H1 (cell line): ENCODE results near the gene ZNF423. TPM values are rescaled to one million over a fixed set of nuclear protein-coding genes. Genes with fewer than 3 reads are reported as not detected.
A peak's percentile ranks its signal among the peaks of the same experiment; 100 is the strongest.

Experiments used
- CTCF ChIA-PET: fragments of 300-600 bp; sonication (Branson Sonifier 250); formaldehyde crosslinking; loops from one replicate; lab custom pipeline; 2021; ENCODE audit not compliant: partially characterized antibody; lab: Charles Lee
- POLR2A ChIA-PET: fragments of 300-600 bp; sonication (Branson Sonifier 250); formaldehyde crosslinking; loops from one replicate; lab custom pipeline; 2021; ENCODE audit warnings: inconsistent platforms; ENCODE audit not compliant: partially characterized antibody; lab: Charles Lee
- DNase-seq, 2 experiments: peaks; one replicate each; pipeline versions ENCODE4 v3.0.0 to v3.0.0-alpha.2; 2010 to 2022; ENCODE audit warnings: low spot score in 2 of 2, low read depth in 1 of 2, mixed read lengths in 1 of 2
- FAIRE-seq: peaks from 2 replicates; lab custom pipeline; 2011; peaks lifted over from hg19 to GRCh38; lab: Jason Lieb, UNC
- H2AFZ ChIP-seq: 2 replicates; pipeline ENCODE4 v1.8.1; 2012; ENCODE audit warnings: low read length, inconsistent platforms
- H2AK5ac ChIP-seq: 2 replicates; pipeline ENCODE4 v1.6.1; 2013; ENCODE audit warnings: low read depth, low read length
- H2BK120ac ChIP-seq: replicated peaks from 2 replicates; pipeline ENCODE3; 2013; ENCODE audit warnings: low read depth, low read length, inconsistent platforms
- H2BK12ac ChIP-seq: 2 replicates; pipeline ENCODE4 v1.6.1; 2013; ENCODE audit warnings: low read depth, low read length
- H2BK15ac ChIP-seq: 2 replicates; pipeline ENCODE4 v1.6.1; 2013; ENCODE audit warnings: low read length
- H2BK20ac ChIP-seq: 2 replicates; pipeline ENCODE4 v1.6.1; 2013; ENCODE audit warnings: low read length
- H2BK5ac ChIP-seq: 2 replicates; pipeline ENCODE4 v1.6.1; 2013; ENCODE audit warnings: low read depth, low read length
- H3K14ac ChIP-seq: 2 replicates; pipeline ENCODE4 v1.6.1; 2013; ENCODE audit warnings: inconsistent platforms; ENCODE audit not compliant: insufficient read length
- H3K18ac ChIP-seq: 2 replicates; pipeline ENCODE4 v1.6.1; 2013; ENCODE audit warnings: low read length; ENCODE audit errors: extremely low read depth
- H3K23ac ChIP-seq: 2 replicates; pipeline ENCODE4 v1.6.1; 2013; ENCODE audit warnings: inconsistent platforms; ENCODE audit not compliant: insufficient read length
- H3K23me2 ChIP-seq: 2 replicates; pipeline ENCODE4 v1.6.1; 2013; ENCODE audit warnings: low read depth, low read length
- H3K27ac ChIP-seq: 2 replicates; pipeline ENCODE4 v1.6.1; 2011; ENCODE audit warnings: low read depth, low read length, inconsistent platforms
- H3K27me3 ChIP-seq, 4 experiments: replicated peaks in 1 of 4; 1 replicate in 1 of 4; 2 replicates in 3 of 4; pipeline versions ENCODE4 v1.6.1 to v1.8.1; 2011 to 2013; ENCODE audit warnings: low read length in 3 of 4, mild to moderate bottlenecking in 3 of 4, inconsistent platforms in 2 of 4, mixed read lengths in 2 of 4, moderate library complexity in 1 of 4; ENCODE audit not compliant: control insufficient read depth in 3 of 4, insufficient read depth in 3 of 4; ENCODE audit errors: extremely low read depth in 1 of 4
- H3K36me3 ChIP-seq, 4 experiments: 2 replicates each; pipeline versions ENCODE4 v1.6.1 to v1.8.1; 2011 to 2013; ENCODE audit warnings: mild to moderate bottlenecking in 4 of 4, low read length in 3 of 4, moderate library complexity in 2 of 4, control low read depth in 1 of 4, inconsistent platforms in 1 of 4; ENCODE audit not compliant: insufficient read depth in 4 of 4, control insufficient read depth in 2 of 4
- H3K4ac ChIP-seq: replicated peaks from 2 replicates; pipeline ENCODE3; 2013; ENCODE audit warnings: low read length, low read depth, mixed read lengths, inconsistent platforms; ENCODE audit not compliant: insufficient read length
- H3K4me1 ChIP-seq, 4 experiments: replicated peaks in 1 of 4; 1 replicate in 1 of 4; 2 replicates in 3 of 4; pipeline versions ENCODE4 v1.6.1 to v1.8.1; 2011 to 2013; ENCODE audit warnings: low read length in 3 of 4, inconsistent platforms in 2 of 4, mixed read lengths in 1 of 4; ENCODE audit not compliant: insufficient read depth in 4 of 4, control insufficient read depth in 3 of 4
- H3K4me2 ChIP-seq, 2 experiments: 2 replicates each; pipeline versions ENCODE4 v1.6.1 to v1.8.1; 2011 to 2013; ENCODE audit warnings: low read depth in 2 of 2, low read length in 2 of 2, control low read depth in 1 of 2, inconsistent platforms in 1 of 2, mild to moderate bottlenecking in 1 of 2; ENCODE audit not compliant: insufficient read depth in 1 of 2
- H3K4me3 ChIP-seq, 4 experiments: fragments of 200-600, 300-600 bp in 1 of 4; sonication (generic), shearing (Covaris generic), sonication (Bioruptor Twin) in 1 of 4; 2 replicates each; pipeline versions ENCODE4 v1.5.1 to v1.8.1; 2011 to 2016; ENCODE audit warnings: low read length in 4 of 4, low read depth in 3 of 4, control low read depth in 2 of 4, inconsistent platforms in 2 of 4, mild to moderate bottlenecking in 2 of 4, mixed read lengths in 1 of 4, moderate library complexity in 1 of 4; ENCODE audit not compliant: insufficient read depth in 2 of 4; ENCODE audit errors: extremely low read depth in 1 of 4
- H3K56ac ChIP-seq: replicated peaks from 2 replicates; pipeline ENCODE3; 2013; ENCODE audit warnings: low read depth, mild to moderate bottlenecking, mixed read lengths, low read length, inconsistent platforms; ENCODE audit not compliant: insufficient read length
- H3K79me1 ChIP-seq: 2 replicates; pipeline ENCODE4 v1.6.1; 2013; ENCODE audit warnings: low read depth, low read length, control low read depth
- H3K79me2 ChIP-seq, 2 experiments: 2 replicates each; pipeline versions ENCODE4 v1.6.1 to v1.8.1; 2012 to 2013; ENCODE audit warnings: low read length in 2 of 2, mild to moderate bottlenecking in 2 of 2, inconsistent platforms in 1 of 2; ENCODE audit not compliant: insufficient read depth in 2 of 2, control insufficient read depth in 1 of 2
- H3K9ac ChIP-seq, 4 experiments: replicated peaks in 1 of 4; 1 replicate in 1 of 4; 2 replicates in 3 of 4; pipeline versions ENCODE4 v1.6.1 to v1.8.1; 2011 to 2013; ENCODE audit warnings: low read depth in 3 of 4, low read length in 3 of 4, control low read depth in 2 of 4, mild to moderate bottlenecking in 2 of 4, moderate library complexity in 2 of 4, inconsistent platforms in 1 of 4; ENCODE audit errors: extremely low read depth in 1 of 4
- H3K9me3 ChIP-seq, 2 experiments: 2 replicates each; pipeline versions ENCODE4 v1.6.1 to v1.8.1; 2012 to 2013; ENCODE audit warnings: mild to moderate bottlenecking in 2 of 2, moderate library complexity in 2 of 2, control low read depth in 1 of 2, inconsistent platforms in 1 of 2, low read depth in 1 of 2, low read length in 1 of 2, mixed read lengths in 1 of 2; ENCODE audit not compliant: insufficient read depth in 2 of 2
- H4K20me1 ChIP-seq, 2 experiments: replicated peaks in 1 of 2; 2 replicates each; pipeline versions ENCODE3 to v1.8.1; 2011 to 2013; ENCODE audit warnings: inconsistent platforms in 2 of 2, low read length in 2 of 2, mild to moderate bottlenecking in 1 of 2; ENCODE audit not compliant: insufficient read depth in 2 of 2, control insufficient read depth in 1 of 2
- H4K5ac ChIP-seq: 2 replicates; pipeline ENCODE4 v1.6.1; 2013; ENCODE audit warnings: low read length, low read depth, mixed read lengths, inconsistent platforms; ENCODE audit not compliant: insufficient read length
- H4K8ac ChIP-seq: 2 replicates; pipeline ENCODE4 v1.8.0; 2013; ENCODE audit warnings: mild to moderate bottlenecking, moderate library complexity, low read length, inconsistent platforms; ENCODE audit not compliant: insufficient read depth; ENCODE audit errors: extremely low read depth
- H4K91ac ChIP-seq: replicated peaks from 2 replicates; pipeline ENCODE3; 2013; ENCODE audit warnings: low read length, mixed read lengths, inconsistent platforms; ENCODE audit not compliant: insufficient read length
- RAD21 ChIP-seq, 2 experiments: IDR thresholded peaks in 1 of 2; conservative IDR thresholded peaks in 1 of 2; 2 replicates each; pipeline ENCODE4 v1.6.1; 2011; ENCODE audit warnings: low read depth in 2 of 2, low read length in 2 of 2, improper control_type of control experiment in 1 of 2, inconsistent platforms in 1 of 2, mild to moderate bottlenecking in 1 of 2, moderate library complexity in 1 of 2
- SP2 ChIP-seq: IDR thresholded peaks from 2 replicates; pipeline ENCODE4 v1.6.1; 2012; ENCODE audit warnings: mild to moderate bottlenecking, low read length, inconsistent platforms
- WGBS, 2 experiments: shearing (Covaris generic) in 1 of 2; methylation state at CpG; one replicate each; pipeline versions ENCODE4 v1.1.6 to v1.1.7; 2013 to 2015; ENCODE audit warnings: low lambda C conversion rate in 2 of 2, mixed read lengths in 2 of 2, inconsistent platforms in 1 of 2, low coverage in 1 of 2, missing lambda C conversion rate in 1 of 2; ENCODE audit not compliant: insufficient replicate concordance in 2 of 2, insufficient coverage in 1 of 2, insufficient read length in 1 of 2; ENCODE audit errors: extremely low coverage in 1 of 2, missing lambda C conversion rate in 1 of 2; 5-methylcytosine and 5-hydroxymethylcytosine counted together
- polyA plus RNA-seq, 7 experiments: library from polyadenylated mRNA; depleted of rRNA in 3 of 7; stranded (reverse) in 5 of 7; unstranded in 2 of 7; fragments of >200 nt in 5 of 7; fragments of 200-250 nt in 2 of 7; gene quantifications; 1 replicate in 5 of 7; 2 replicates in 1 of 7; 4 replicates in 1 of 7; pipeline versions ENCODE4 v1.2.1 to v1.2.3, GENCODE V29; 2011 to 2013; ENCODE audit warnings: missing spikeins in 2 of 7, mixed read lengths in 2 of 7
- total RNA-seq: library from RNA; stranded (reverse); fragmentation: NEBNext Ultra II Directional; extraction: Animal tissue kit (Norgen Biotek cat#: 25700); gene quantifications from 2 replicates; pipeline ENCODE4 v1.2.1, GENCODE V29; 2021

ZNF423 gene
- total and polyA plus RNA-seq, 2 of the 8 experiments (the other 6 are each of a cell fraction or from before 2014, with no cell fraction given): 38.2 to 52.3 TPM

- no peaks in the 10 kb centered on the region for H4K20me1 ChIP-seq
- no peak overlapping the region for H2BK12ac ChIP-seq
- peak overlapping the region; percentile 26 for H4K91ac ChIP-seq
- peaks cover 14% of the 10 kb centered on the region for H3K79me1 ChIP-seq
- H2BK15ac ChIP-seq: no peak overlapping the region
- no peak overlapping the region for H3K14ac ChIP-seq
- no peak overlapping the region for H3K23ac ChIP-seq
- no peak overlapping the region for H3K18ac ChIP-seq
- H3K4me2 ChIP-seq: no peak overlapping the region
- DNase-seq (no peak), FAIRE-seq (no peak)
- H3K27me3 ChIP-seq: no peaks in the 10 kb centered on the region
- 0 out of 4 replicates have a peak, but pooled peaks of 1 of the 2 experiments have one; percentile 6 for TF ChIP-seq RAD21 (IDR thresholded peaks at IDR 0.05 in 1 of 2, conservative IDR thresholded peaks at IDR 0.05 in 1 of 2; ENCODE audit: low read depth in 2 of 2, low read length in 2 of 2)
- TF ChIP-seq SP2: no peak
- no peak overlapping the region for H2BK120ac ChIP-seq
- no peak overlapping the region for H4K5ac ChIP-seq
- no peaks in the 10 kb centered on the region; the same call in 1 of the 2 replicates for H3K23me2 ChIP-seq
- H3K9ac ChIP-seq: no peak overlapping the region
- no peak overlapping the region for H3K4ac ChIP-seq
- CTCF ChIA-PET: interaction anchor here (0.6 to 1.2 kb wide), 6 partner anchors 16 to 171 kb away, joined by 3 read pairs; no protein-coding TSS in a partner anchor
- no peak overlapping the region for H2BK20ac ChIP-seq
- no peaks in the 10 kb centered on the region for H3K9me3 ChIP-seq
- peaks cover 0 to 9% of the 10 kb centered on the region in 2 experiments; a peak in 2 of 4 replicates for H3K79me2 ChIP-seq
- peaks cover 0 to 10% (median 1%) of the 10 kb centered on the region in 4 experiments; a peak in 5 of 7 replicates for H3K4me1 ChIP-seq
- 90% methylated on average over 3 of the region's 3 CpGs; no CpG with 5 or more reads in 1 of the 2 experiments for WGBS, 2 experiments
- H2AFZ ChIP-seq: no peak overlapping the region
- H2BK5ac ChIP-seq: 0 out of 2 replicates have a peak overlapping the region, but pooled peaks have one; percentile 52
- POLR2A ChIA-PET: interaction anchor here (1.5 kb wide), 1 partner anchor 8 kb away, joined by 3 read pairs; no protein-coding TSS in a partner anchor
- H2AK5ac ChIP-seq: no peak overlapping the region
- no peak overlapping the region for H4K8ac ChIP-seq
- H3K4me3 ChIP-seq: no peak overlapping the region
- no peak overlapping the region for H3K27ac ChIP-seq
- no peak overlapping the region for H3K56ac ChIP-seq
- H3K36me3 ChIP-seq: no peaks in the 10 kb centered on the region
Measured at GRCh38 chr16:49720225-49720624, 135.7 kb downstream of the ZNF423 start.
